CD4-positive, alpha-beta T cell treated with Interleukin-15 for 1 hour (primary cell): Measurements from ENCODE around the gene SCARF2.
"Not testable (repeated sequence)": the region's sequence is repeated elsewhere in the genome, so short reads cannot be mapped to it uniquely, and the experiment has no call there.

ENCODE experiments used
- DNase-seq: peaks from one replicate; pipeline ENCODE4 v3.0.0-alpha.2; 2020

The SCARF2 gene

GRCh38 chr22:20390394-20390907 lies 47.2 kb downstream of the SCARF2 start:
- DNase-seq, result no peak

- DNase-seq, result no peak
Observed at GRCh38 chr22:20389288-20389687, 48.3 kb downstream of the SCARF2 start.

- no peak for DNase-seq
Observed at GRCh38 chr22:20388200-20388599, 49.4 kb downstream of the SCARF2 start.

GRCh38 chr22:20386972-20387371 lies 50.7 kb downstream of the SCARF2 start:
- no peak for DNase-seq

- no peak for DNase-seq
Observed at GRCh38 chr22:20386336-20386735, 51.3 kb downstream of the SCARF2 start.

GRCh38 chr22:20384865-20385264 lies 52.8 kb downstream of the SCARF2 start:
- no peak for DNase-seq

- no peak for DNase-seq
Observed at GRCh38 chr22:20384171-20384570, 53.5 kb downstream of the SCARF2 start.

- DNase-seq, result no peak
Observed at GRCh38 chr22:20383538-20383937, 54.1 kb downstream of the SCARF2 start.

- DNase-seq, result no peak
Observed at GRCh38 chr22:20380486-20380885, 57.1 kb downstream of the SCARF2 start.

GRCh38 chr22:20378684-20379083 lies 58.9 kb downstream of the SCARF2 start:
- DNase-seq, result not testable (repeated sequence)

- DNase-seq, result no peak
Observed at GRCh38 chr22:20378110-20378509, 59.5 kb downstream of the SCARF2 start.

- DNase-seq, result not testable (repeated sequence)
Observed at GRCh38 chr22:20376983-20377382, 60.6 kb downstream of the SCARF2 start.

GRCh38 chr22:20376281-20376680 lies 61.3 kb downstream of the SCARF2 start:
- not testable (repeated sequence) for DNase-seq
